NB4 (cell line): ENCODE results near the gene ADAP1.

ENCODE experiments used
- MAX ChIP-seq: IDR thresholded peaks from 2 replicates; pipeline ENCODE4 v1.6.1; 2011; ENCODE audit warnings: low read depth, low read length
- MYC ChIP-seq: IDR thresholded peaks from 2 replicates; pipeline ENCODE4 v1.6.1; 2011; ENCODE audit warnings: low read depth, low read length
- POLR2A ChIP-seq: IDR thresholded peaks from 2 replicates; pipeline ENCODE4 v1.6.1; 2011; ENCODE audit warnings: mild to moderate bottlenecking; ENCODE audit not compliant: insufficient read length; ENCODE audit errors: extremely low read depth
- TF ChIP-seq, protein P1 (sequence below): IDR thresholded peaks from one replicate; pipeline ENCODE4 v1.5.1; 2012; ENCODE audit warnings: low read depth, low read length

- TF ChIP-seq, protein P1, sequence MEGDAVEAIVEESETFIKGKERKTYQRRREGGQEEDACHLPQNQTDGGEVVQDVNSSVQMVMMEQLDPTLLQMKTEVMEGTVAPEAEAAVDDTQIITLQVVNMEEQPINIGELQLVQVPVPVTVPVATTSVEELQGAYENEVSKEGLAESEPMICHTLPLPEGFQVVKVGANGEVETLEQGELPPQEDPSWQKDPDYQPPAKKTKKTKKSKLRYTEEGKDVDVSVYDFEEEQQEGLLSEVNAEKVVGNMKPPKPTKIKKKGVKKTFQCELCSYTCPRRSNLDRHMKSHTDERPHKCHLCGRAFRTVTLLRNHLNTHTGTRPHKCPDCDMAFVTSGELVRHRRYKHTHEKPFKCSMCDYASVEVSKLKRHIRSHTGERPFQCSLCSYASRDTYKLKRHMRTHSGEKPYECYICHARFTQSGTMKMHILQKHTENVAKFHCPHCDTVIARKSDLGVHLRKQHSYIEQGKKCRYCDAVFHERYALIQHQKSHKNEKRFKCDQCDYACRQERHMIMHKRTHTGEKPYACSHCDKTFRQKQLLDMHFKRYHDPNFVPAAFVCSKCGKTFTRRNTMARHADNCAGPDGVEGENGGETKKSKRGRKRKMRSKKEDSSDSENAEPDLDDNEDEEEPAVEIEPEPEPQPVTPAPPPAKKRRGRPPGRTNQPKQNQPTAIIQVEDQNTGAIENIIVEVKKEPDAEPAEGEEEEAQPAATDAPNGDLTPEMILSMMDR: no peak
- no peak for TF ChIP-seq POLR2A
- no peak for TF ChIP-seq MAX
- no peak for TF ChIP-seq MYC
Measured at GRCh38 chr7:898855-899681, 55.4 kb downstream of the ADAP1 start.
